GM18909 (cell line): ENCODE measurements around the gene B3GNT8.
"Not testable (repeated sequence)": the region's sequence is repeated elsewhere in the genome, so short reads cannot be mapped to it uniquely, and the experiment has no call there.

Experiments used
- ATAC-seq: cut with Tn5 transposase; IDR thresholded peaks from one replicate; pipeline ENCODE4 v1.9.1; 2021; ENCODE audit warnings: mild to moderate bottlenecking; ENCODE audit not compliant: unreplicated experiment, poor library complexity

The B3GNT8 gene

GRCh38 chr19:41426952-41427646 is at the start of gene B3GNT8:
Gene B3GNT8 (minus strand): TSS chr19:41427374. CDS start chr19:41426778, 596 bp downstream.
- ATAC-seq, result no peak

- no peak for ATAC-seq
Measured at GRCh38 chr19:41476583-41476982, 49.4 kb upstream of the B3GNT8 start.

GRCh38 chr19:41463257-41464256 is 36.4 kb upstream of the B3GNT8 start:
- not testable (repeated sequence) for ATAC-seq

- no peak for ATAC-seq
Measured at GRCh38 chr19:41462497-41462896, 35.3 kb upstream of the B3GNT8 start.

- ATAC-seq, result no peak
Measured at GRCh38 chr19:41457241-41457640, 30.1 kb upstream of the B3GNT8 start.

- ATAC-seq, result no peak
Measured at GRCh38 chr19:41456342-41456918, 29.3 kb upstream of the B3GNT8 start.

- no peak for ATAC-seq
Measured at GRCh38 chr19:41455936-41456335, 28.8 kb upstream of the B3GNT8 start.

GRCh38 chr19:41452584-41453275 is 25.6 kb upstream of the B3GNT8 start:
- ATAC-seq, result no peak

GRCh38 chr19:41449865-41450178 is 22.6 kb upstream of the B3GNT8 start:
- no peak for ATAC-seq

GRCh38 chr19:41449079-41449864 is 22.1 kb upstream of the B3GNT8 start:
- peak; percentile 52 for ATAC-seq

GRCh38 chr19:41447732-41448332 is 20.7 kb upstream of the B3GNT8 start:
- ATAC-seq, result no peak

- ATAC-seq, result no peak
Measured at GRCh38 chr19:41445575-41445974, 18.4 kb upstream of the B3GNT8 start.

GRCh38 chr19:41443813-41444455 is 16.8 kb upstream of the B3GNT8 start:
- ATAC-seq, result no peak

GRCh38 chr19:41442473-41443355 is 15.5 kb upstream of the B3GNT8 start, which contains the start of gene ERICH4:
Gene ERICH4 (plus strand): TSS chr19:41443156. CDS start chr19:41443170, 14 bp downstream.
- no peak for ATAC-seq

- ATAC-seq, result no peak
Measured at GRCh38 chr19:41441321-41441945, 14.3 kb upstream of the B3GNT8 start.

- ATAC-seq, result peak; percentile 92
Measured at GRCh38 chr19:41439441-41440222, 12.5 kb upstream of the B3GNT8 start, which contains the start of gene DMAC2. Gene DMAC2 (minus strand): TSS chr19:41439912. CDS start chr19:41439899, 13 bp downstream.
